ENCODE results near the gene LSAMP. TPM values are rescaled to one million over a fixed set of nuclear protein-coding genes. Genes with fewer than 3 reads are reported as not detected.

The LSAMP gene
- polyA plus RNA-seq, 3 donors: not detected

DNA sequence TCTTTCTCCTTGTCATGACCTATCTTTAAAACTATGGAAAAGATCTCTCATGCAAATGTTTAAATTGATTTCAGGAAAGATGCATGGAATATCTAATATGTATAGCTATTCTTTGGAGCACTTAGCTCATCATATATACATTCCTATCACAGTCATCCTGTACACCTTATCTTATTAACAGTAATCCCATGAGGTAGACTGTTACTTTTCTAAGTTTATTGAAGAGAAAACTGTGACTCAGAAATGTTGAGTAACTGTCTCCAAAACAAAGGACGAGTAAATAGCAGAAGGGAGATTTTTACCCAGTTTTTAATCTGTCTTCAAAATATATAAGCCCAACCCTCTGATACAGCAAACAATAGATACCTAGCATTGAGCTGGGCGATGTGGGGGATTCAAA is 513.7 kb downstream of the LSAMP start:
- DNase-seq: no peak
- Histone ChIP-seq H3K4me3 (replicated peaks in 1 of 3; ENCODE audit: low read depth in 2 of 3, low read length in 3 of 3) (no peak overlapping the region), H3K79me2 (ENCODE audit: insufficient read depth, low read length) (no peaks in the 10 kb centered on the region), H2AFZ (ENCODE audit: insufficient read depth, low read depth, low read length, poor library complexity, severe bottlenecking) (no peak overlapping the region), H3K9ac (ENCODE audit: insufficient read depth, low read length, poor library complexity, severe bottlenecking) (no peak overlapping the region), H3K4me2 (replicated peaks; ENCODE audit: extremely low read depth, low read length, poor library complexity, severe bottlenecking) (no peak overlapping the region), H3K27ac (ENCODE audit: low read depth in 1 of 2, low read length in 2 of 2) (no peak overlapping the region), H3K27me3 (ENCODE audit: control insufficient read depth in 2 of 2, insufficient read depth in 2 of 2, low read length in 2 of 2) (no peaks in the 10 kb centered on the region), H3K9me3 (replicated peaks in 1 of 2; ENCODE audit: control insufficient read depth in 1 of 2, insufficient read depth in 1 of 2, low read length in 2 of 2) (no peaks in the 10 kb centered on the region), H3K4me1 (ENCODE audit: control insufficient read depth in 1 of 2, insufficient read depth in 2 of 2, low read length in 2 of 2) (no peaks in the 10 kb centered on the region), H4K20me1 (ENCODE audit: insufficient read depth, low read length) (no peaks in the 10 kb centered on the region), H3K36me3 (replicated peaks in 1 of 2; ENCODE audit: control insufficient read depth in 1 of 2, insufficient read depth in 2 of 2, low read length in 2 of 2) (no peaks in the 10 kb centered on the region)
- Mint-ChIP-seq H3K36me3 (no peaks in the 10 kb centered on the region), H3K27me3 (ENCODE audit: low read depth in 3 of 3) (peaks cover 1 to 4% (median 2%) of the 10 kb centered on the region in 3 donors), H3K9me3 (peaks cover 0 to 5% (median 1%) of the 10 kb centered on the region in 7 donors), H3K27ac (no peak overlapping the region), H3K4me3 (no peak overlapping the region), H3K4me1 (no peaks in the 10 kb centered on the region)
- WGBS (ENCODE audit: insufficient coverage): no CpG with 5 or more reads among the region's 2 CpGs
- intact Hi-C loops (cut with micrococcal nuclease): no loop called here
- TF ChIP-seq, protein P1, sequence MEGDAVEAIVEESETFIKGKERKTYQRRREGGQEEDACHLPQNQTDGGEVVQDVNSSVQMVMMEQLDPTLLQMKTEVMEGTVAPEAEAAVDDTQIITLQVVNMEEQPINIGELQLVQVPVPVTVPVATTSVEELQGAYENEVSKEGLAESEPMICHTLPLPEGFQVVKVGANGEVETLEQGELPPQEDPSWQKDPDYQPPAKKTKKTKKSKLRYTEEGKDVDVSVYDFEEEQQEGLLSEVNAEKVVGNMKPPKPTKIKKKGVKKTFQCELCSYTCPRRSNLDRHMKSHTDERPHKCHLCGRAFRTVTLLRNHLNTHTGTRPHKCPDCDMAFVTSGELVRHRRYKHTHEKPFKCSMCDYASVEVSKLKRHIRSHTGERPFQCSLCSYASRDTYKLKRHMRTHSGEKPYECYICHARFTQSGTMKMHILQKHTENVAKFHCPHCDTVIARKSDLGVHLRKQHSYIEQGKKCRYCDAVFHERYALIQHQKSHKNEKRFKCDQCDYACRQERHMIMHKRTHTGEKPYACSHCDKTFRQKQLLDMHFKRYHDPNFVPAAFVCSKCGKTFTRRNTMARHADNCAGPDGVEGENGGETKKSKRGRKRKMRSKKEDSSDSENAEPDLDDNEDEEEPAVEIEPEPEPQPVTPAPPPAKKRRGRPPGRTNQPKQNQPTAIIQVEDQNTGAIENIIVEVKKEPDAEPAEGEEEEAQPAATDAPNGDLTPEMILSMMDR (IDR thresholded peaks at IDR 0.05): no peak

DNA sequence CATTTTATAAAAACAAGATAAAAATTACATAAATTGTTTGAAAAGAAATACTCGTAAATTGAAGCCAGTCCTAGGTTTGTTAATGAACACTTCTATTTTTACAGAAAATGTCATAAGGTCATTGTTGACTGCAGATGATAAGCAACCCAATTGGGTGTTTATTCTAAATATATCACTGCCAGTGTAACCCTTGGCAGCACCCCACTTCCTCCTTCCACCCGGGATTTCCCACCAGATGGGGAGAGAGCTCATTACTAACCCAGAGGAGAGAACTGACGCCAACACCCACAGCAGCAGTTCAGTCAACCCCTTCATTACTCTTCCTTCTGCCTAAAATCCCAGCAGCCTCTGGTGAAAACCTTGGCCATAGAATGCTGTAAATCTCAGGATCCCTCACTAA is 514.4 kb downstream of the LSAMP start:
- no peak overlapping the region for H3K27ac ChIP-seq (ENCODE audit: low read depth in 1 of 2, low read length in 2 of 2)
- no peaks in the 10 kb centered on the region for H3K36me3 ChIP-seq (replicated peaks in 1 of 2; ENCODE audit: control insufficient read depth in 1 of 2, insufficient read depth in 2 of 2, low read length in 2 of 2)
- intact Hi-C loops (cut with micrococcal nuclease): no loop called here
- H3K36me3 Mint-ChIP-seq: no peaks in the 10 kb centered on the region
- H3K9me3 Mint-ChIP-seq: peaks cover 0 to 5% (median 1%) of the 10 kb centered on the region in 7 donors
- peaks cover 1 to 5% (median 2%) of the 10 kb centered on the region in 3 donors for H3K27me3 Mint-ChIP-seq (ENCODE audit: low read depth in 3 of 3)
- TF ChIP-seq, protein P1 (IDR thresholded peaks at IDR 0.05): no peak
- H3K27ac Mint-ChIP-seq: no peak overlapping the region
- H4K20me1 ChIP-seq (ENCODE audit: insufficient read depth, low read length): no peaks in the 10 kb centered on the region
- no peaks in the 10 kb centered on the region for H3K4me1 Mint-ChIP-seq
- H3K27me3 ChIP-seq (ENCODE audit: control insufficient read depth in 2 of 2, insufficient read depth in 2 of 2, low read length in 2 of 2): no peaks in the 10 kb centered on the region
- H3K9ac ChIP-seq (ENCODE audit: insufficient read depth, low read length, poor library complexity, severe bottlenecking): no peak overlapping the region
- no peak overlapping the region for H3K4me3 Mint-ChIP-seq
- no peaks in the 10 kb centered on the region for H3K79me2 ChIP-seq (ENCODE audit: insufficient read depth, low read length)
- 13% methylated on average over 1 of the region's 3 CpGs for WGBS (ENCODE audit: insufficient coverage)
- H3K4me2 ChIP-seq (replicated peaks; ENCODE audit: extremely low read depth, low read length, poor library complexity, severe bottlenecking): no peak overlapping the region
- H2AFZ ChIP-seq (ENCODE audit: insufficient read depth, low read depth, low read length, poor library complexity, severe bottlenecking): no peak overlapping the region
- no peak for DNase-seq
- no peaks in the 10 kb centered on the region for H3K4me1 ChIP-seq (ENCODE audit: control insufficient read depth in 1 of 2, insufficient read depth in 2 of 2, low read length in 2 of 2)
- no peak overlapping the region for H3K4me3 ChIP-seq (replicated peaks in 1 of 3; ENCODE audit: low read depth in 2 of 3, low read length in 3 of 3)
- H3K9me3 ChIP-seq (replicated peaks in 1 of 2; ENCODE audit: control insufficient read depth in 1 of 2, insufficient read depth in 1 of 2, low read length in 2 of 2): no peaks in the 10 kb centered on the region
